HEK293 (cell line): Measurements from ENCODE around the gene TANC1.

Source experiments
- BCL11A ChIP-seq: fragments of 450-650 bp; formaldehyde crosslinking; IDR thresholded peaks from 2 replicates; pipeline ENCODE4 v1.5.1; 2016; ENCODE audit warnings: low read depth, missing biosample characterization, missing genetic modification characterization
- ZBTB20 ChIP-seq: fragments of 450-650 bp; formaldehyde crosslinking; IDR thresholded peaks from 2 replicates; pipeline ENCODE4 v1.5.1; 2016; ENCODE audit warnings: missing biosample characterization, missing genetic modification characterization
- ZBTB8A ChIP-seq: fragments of 450-650 bp; formaldehyde crosslinking; IDR thresholded peaks from 2 replicates; pipeline ENCODE4 v1.5.1; 2016; ENCODE audit warnings: missing biosample characterization, missing genetic modification characterization
- ZNF169 ChIP-seq: fragments of 450-650 bp; formaldehyde crosslinking; IDR thresholded peaks from 2 replicates; pipeline ENCODE4 v1.5.1; 2016; ENCODE audit warnings: missing biosample characterization, missing genetic modification characterization
- ZNF175 ChIP-seq: fragments of 450-650 bp; formaldehyde crosslinking; IDR thresholded peaks from 2 replicates; pipeline ENCODE4 v1.5.1; 2016; ENCODE audit warnings: missing biosample characterization, missing genetic modification characterization
- ZNF239 ChIP-seq: fragments of 450-650 bp; formaldehyde crosslinking; IDR thresholded peaks from 2 replicates; pipeline ENCODE4 v1.5.1; 2016; ENCODE audit warnings: missing biosample characterization, missing genetic modification characterization
- ZNF426 ChIP-seq: fragments of 450-650 bp; formaldehyde crosslinking; IDR thresholded peaks from 2 replicates; pipeline ENCODE4 v1.5.1; 2017; ENCODE audit warnings: missing biosample characterization, missing genetic modification characterization, mild to moderate bottlenecking, inconsistent platforms, moderate library complexity
- ZNF747 ChIP-seq: fragments of 450-650 bp; formaldehyde crosslinking; IDR thresholded peaks from 2 replicates; pipeline ENCODE4 v1.5.1; 2016; ENCODE audit warnings: missing biosample characterization, missing genetic modification characterization
- TF ChIP-seq, protein P1 (sequence below): fragments of 450-650 bp; formaldehyde crosslinking; IDR thresholded peaks from 2 replicates; pipeline ENCODE4 v1.5.1; 2016; ENCODE audit warnings: missing biosample characterization, missing genetic modification characterization
- TF ChIP-seq, protein P2 (sequence below): fragments of 450-650 bp; formaldehyde crosslinking; IDR thresholded peaks from 2 replicates; pipeline ENCODE4 v1.5.1; 2016; ENCODE audit warnings: missing biosample characterization, missing genetic modification characterization, low read depth
- TF ChIP-seq, protein P3 (sequence below): fragments of 450-650 bp; formaldehyde crosslinking; conservative IDR thresholded peaks from 2 replicates; pipeline ENCODE4 v1.5.1; 2016; ENCODE audit warnings: low read depth, missing biosample characterization, missing genetic modification characterization

DNA sequence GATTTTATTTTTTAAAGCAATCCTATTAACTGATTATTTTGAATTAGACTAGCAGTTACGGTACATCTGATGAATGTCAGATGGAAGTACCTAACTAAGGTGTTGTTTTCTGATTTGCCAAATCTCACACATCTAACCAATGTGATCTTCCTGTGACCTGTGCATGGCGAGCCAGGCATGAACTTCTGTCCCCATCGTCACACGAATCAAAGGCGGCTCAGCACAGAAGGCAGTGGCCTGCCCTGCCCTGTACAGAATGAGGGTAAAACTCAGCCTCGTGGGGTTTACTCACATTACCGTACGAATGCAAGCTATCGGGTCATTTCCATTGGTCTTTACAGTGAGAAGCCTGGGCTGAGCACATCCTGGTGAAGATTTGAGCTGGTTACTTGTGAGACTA, 230.8 kb downstream of the TANC1 start:
- TF ChIP-seq ZNF426 (tag by site-specific recombination): no peak
- TF ChIP-seq, protein P1, sequence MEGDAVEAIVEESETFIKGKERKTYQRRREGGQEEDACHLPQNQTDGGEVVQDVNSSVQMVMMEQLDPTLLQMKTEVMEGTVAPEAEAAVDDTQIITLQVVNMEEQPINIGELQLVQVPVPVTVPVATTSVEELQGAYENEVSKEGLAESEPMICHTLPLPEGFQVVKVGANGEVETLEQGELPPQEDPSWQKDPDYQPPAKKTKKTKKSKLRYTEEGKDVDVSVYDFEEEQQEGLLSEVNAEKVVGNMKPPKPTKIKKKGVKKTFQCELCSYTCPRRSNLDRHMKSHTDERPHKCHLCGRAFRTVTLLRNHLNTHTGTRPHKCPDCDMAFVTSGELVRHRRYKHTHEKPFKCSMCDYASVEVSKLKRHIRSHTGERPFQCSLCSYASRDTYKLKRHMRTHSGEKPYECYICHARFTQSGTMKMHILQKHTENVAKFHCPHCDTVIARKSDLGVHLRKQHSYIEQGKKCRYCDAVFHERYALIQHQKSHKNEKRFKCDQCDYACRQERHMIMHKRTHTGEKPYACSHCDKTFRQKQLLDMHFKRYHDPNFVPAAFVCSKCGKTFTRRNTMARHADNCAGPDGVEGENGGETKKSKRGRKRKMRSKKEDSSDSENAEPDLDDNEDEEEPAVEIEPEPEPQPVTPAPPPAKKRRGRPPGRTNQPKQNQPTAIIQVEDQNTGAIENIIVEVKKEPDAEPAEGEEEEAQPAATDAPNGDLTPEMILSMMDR (tag by site-specific recombination): no peak
- TF ChIP-seq, protein P2, sequence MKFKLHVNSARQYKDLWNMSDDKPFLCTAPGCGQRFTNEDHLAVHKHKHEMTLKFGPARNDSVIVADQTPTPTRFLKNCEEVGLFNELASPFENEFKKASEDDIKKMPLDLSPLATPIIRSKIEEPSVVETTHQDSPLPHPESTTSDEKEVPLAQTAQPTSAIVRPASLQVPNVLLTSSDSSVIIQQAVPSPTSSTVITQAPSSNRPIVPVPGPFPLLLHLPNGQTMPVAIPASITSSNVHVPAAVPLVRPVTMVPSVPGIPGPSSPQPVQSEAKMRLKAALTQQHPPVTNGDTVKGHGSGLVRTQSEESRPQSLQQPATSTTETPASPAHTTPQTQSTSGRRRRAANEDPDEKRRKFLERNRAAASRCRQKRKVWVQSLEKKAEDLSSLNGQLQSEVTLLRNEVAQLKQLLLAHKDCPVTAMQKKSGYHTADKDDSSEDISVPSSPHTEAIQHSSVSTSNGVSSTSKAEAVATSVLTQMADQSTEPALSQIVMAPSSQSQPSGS (tag by site-specific recombination): no peak
- no peak for TF ChIP-seq BCL11A (tag by site-specific recombination)
- TF ChIP-seq, protein P3, sequence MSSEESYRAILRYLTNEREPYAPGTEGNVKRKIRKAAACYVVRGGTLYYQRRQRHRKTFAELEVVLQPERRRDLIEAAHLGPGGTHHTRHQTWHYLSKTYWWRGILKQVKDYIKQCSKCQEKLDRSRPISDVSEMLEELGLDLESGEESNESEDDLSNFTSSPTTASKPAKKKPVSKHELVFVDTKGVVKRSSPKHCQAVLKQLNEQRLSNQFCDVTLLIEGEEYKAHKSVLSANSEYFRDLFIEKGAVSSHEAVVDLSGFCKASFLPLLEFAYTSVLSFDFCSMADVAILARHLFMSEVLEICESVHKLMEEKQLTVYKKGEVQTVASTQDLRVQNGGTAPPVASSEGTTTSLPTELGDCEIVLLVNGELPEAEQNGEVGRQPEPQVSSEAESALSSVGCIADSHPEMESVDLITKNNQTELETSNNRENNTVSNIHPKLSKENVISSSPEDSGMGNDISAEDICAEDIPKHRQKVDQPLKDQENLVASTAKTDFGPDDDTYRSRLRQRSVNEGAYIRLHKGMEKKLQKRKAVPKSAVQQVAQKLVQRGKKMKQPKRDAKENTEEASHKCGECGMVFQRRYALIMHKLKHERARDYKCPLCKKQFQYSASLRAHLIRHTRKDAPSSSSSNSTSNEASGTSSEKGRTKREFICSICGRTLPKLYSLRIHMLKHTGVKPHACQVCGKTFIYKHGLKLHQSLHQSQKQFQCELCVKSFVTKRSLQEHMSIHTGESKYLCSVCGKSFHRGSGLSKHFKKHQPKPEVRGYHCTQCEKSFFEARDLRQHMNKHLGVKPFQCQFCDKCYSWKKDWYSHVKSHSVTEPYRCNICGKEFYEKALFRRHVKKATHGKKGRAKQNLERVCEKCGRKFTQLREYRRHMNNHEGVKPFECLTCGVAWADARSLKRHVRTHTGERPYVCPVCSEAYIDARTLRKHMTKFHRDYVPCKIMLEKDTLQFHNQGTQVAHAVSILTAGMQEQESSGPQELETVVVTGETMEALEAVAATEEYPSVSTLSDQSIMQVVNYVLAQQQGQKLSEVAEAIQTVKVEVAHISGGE (tag by site-specific recombination): no peak
- TF ChIP-seq ZBTB8A (tag by site-specific recombination): no peak
- TF ChIP-seq ZBTB20 (tag by site-specific recombination): no peak
- no peak for TF ChIP-seq ZNF747 (tag by site-specific recombination)
- no peak for TF ChIP-seq ZNF239 (tag by site-specific recombination)
- no peak for TF ChIP-seq ZNF175
- TF ChIP-seq ZNF169 (tag by site-specific recombination): no peak
